ENCODE results near the gene TCEA2. TPM values are rescaled to one million over a fixed set of nuclear protein-coding genes. Genes with fewer than 3 reads are reported as not detected.

The TCEA2 gene
- total RNA-seq, 1 experiment from 2014 or later, result 48.3 TPM

GRCh38 chr20:64091770-64092169 is 28.8 kb downstream of the TCEA2 start:
- H3K4me1 Mint-ChIP-seq (ENCODE audit: low read depth, unreplicated experiment), result peaks cover 6% of the 10 kb centered on the region
- POLR2A ChIA-PET, result no interaction called here
- Histone ChIP-seq H3K36me3 (ENCODE audit: control insufficient read depth, insufficient read depth, low read length) (no peaks in the 10 kb centered on the region), H3K27me3 (replicated peaks; ENCODE audit: control insufficient read depth, insufficient read depth, low read length) (no peaks in the 10 kb centered on the region; the same call in 1 of the 2 replicates), H3K4me1 (peaks cover 7% of the 10 kb centered on the region), H3K9me3 (no peaks in the 10 kb centered on the region), H3K4me3 (ENCODE audit: low read depth, low read length) (no peak overlapping the region)
- peaks cover 22% of the 10 kb centered on the region for H3K27me3 Mint-ChIP-seq (ENCODE audit: insufficient read depth, unreplicated experiment)
- no TSS peak for BruUV-seq (replicated peaks)
- DNase-seq, result peak in 1 of 2 experiments; percentile 60
- CTCF ChIA-PET, result interaction anchor here (0.6 to 1.3 kb wide), 7 partner anchors 10 to 53 kb away, joined by 3 to 6 read pairs (median 4); partner anchors contain the start of gene OPRL1
- intact Hi-C loops (cut with micrococcal nuclease; ENCODE audit: unreplicated experiment), result no loop called here
- peaks cover 6% of the 10 kb centered on the region for H3K36me3 Mint-ChIP-seq (ENCODE audit: insufficient read depth, unreplicated experiment)
- peak overlapping the region; percentile 23 for H3K4me3 Mint-ChIP-seq (ENCODE audit: unreplicated experiment)
- H3K27ac Mint-ChIP-seq (ENCODE audit: unreplicated experiment), result no peak overlapping the region
- peaks cover 7% of the 10 kb centered on the region for H3K9me3 Mint-ChIP-seq (ENCODE audit: unreplicated experiment)
- no peak for TF ChIP-seq CTCF (IDR thresholded peaks at IDR 0.05; ENCODE audit: insufficient read depth in 1 of 2, low read depth in 1 of 2, low read length in 1 of 2, severe bottlenecking in 1 of 2, unreplicated experiment in 1 of 2)

GRCh38 chr20:64092258-64093012 is 29.4 kb downstream of the TCEA2 start:
- ChIA-PET CTCF (interaction anchor here (0.6 to 1.3 kb wide), 7 partner anchors 9 to 54 kb away, joined by 3 to 7 read pairs (median 5); partner anchors contain the start of genes LKAAEAR1 and OPRL1), POLR2A (no interaction called here)
- Histone ChIP-seq H3K4me1 (peaks cover 7% of the 10 kb centered on the region), H3K36me3 (ENCODE audit: control insufficient read depth, insufficient read depth, low read length) (no peaks in the 10 kb centered on the region), H3K27me3 (replicated peaks; ENCODE audit: control insufficient read depth, insufficient read depth, low read length) (no peaks in the 10 kb centered on the region; the same call in 1 of the 2 replicates), H3K9me3 (no peaks in the 10 kb centered on the region), H3K4me3 (ENCODE audit: low read depth, low read length) (no peak overlapping the region)
- Mint-ChIP-seq H3K9me3 (ENCODE audit: unreplicated experiment) (peaks cover 14% of the 10 kb centered on the region), H3K4me1 (ENCODE audit: low read depth, unreplicated experiment) (peaks cover 6% of the 10 kb centered on the region), H3K27ac (ENCODE audit: unreplicated experiment) (no peak overlapping the region), H3K4me3 (ENCODE audit: unreplicated experiment) (peak overlapping the region; percentile 23), H3K27me3 (ENCODE audit: insufficient read depth, unreplicated experiment) (peaks cover 22% of the 10 kb centered on the region), H3K36me3 (ENCODE audit: insufficient read depth, unreplicated experiment) (peaks cover 6% of the 10 kb centered on the region)
- intact Hi-C loops (cut with micrococcal nuclease; ENCODE audit: unreplicated experiment), result no loop called here
- BruUV-seq (replicated peaks), result no TSS peak
- DNase-seq, result no peak
- no peak for TF ChIP-seq CTCF (IDR thresholded peaks at IDR 0.05; ENCODE audit: insufficient read depth in 1 of 2, low read depth in 1 of 2, low read length in 1 of 2, severe bottlenecking in 1 of 2, unreplicated experiment in 1 of 2)

- no TSS peak for BruUV-seq (replicated peaks)
- CTCF ChIA-PET, result interaction anchor here (0.6 to 1.0 kb wide), 3 partner anchors 9 to 14 kb away, joined by 3 to 7 read pairs (median 4); partner anchors contain the start of genes LKAAEAR1 and NPBWR2
- Mint-ChIP-seq H3K4me1 (ENCODE audit: low read depth, unreplicated experiment) (peaks cover 6% of the 10 kb centered on the region), H3K4me3 (ENCODE audit: unreplicated experiment) (no peak overlapping the region), H3K36me3 (ENCODE audit: insufficient read depth, unreplicated experiment) (peaks cover 4% of the 10 kb centered on the region), H3K27ac (ENCODE audit: unreplicated experiment) (no peak overlapping the region), H3K9me3 (ENCODE audit: unreplicated experiment) (peaks cover 14% of the 10 kb centered on the region), H3K27me3 (ENCODE audit: insufficient read depth, unreplicated experiment) (peaks cover 22% of the 10 kb centered on the region)
- Histone ChIP-seq H3K9me3 (no peaks in the 10 kb centered on the region), H3K4me3 (ENCODE audit: low read depth, low read length) (no peak overlapping the region), H3K36me3 (ENCODE audit: control insufficient read depth, insufficient read depth, low read length) (no peaks in the 10 kb centered on the region), H3K27me3 (replicated peaks; ENCODE audit: control insufficient read depth, insufficient read depth, low read length) (no peaks in the 10 kb centered on the region; the same call in 1 of the 2 replicates), H3K4me1 (peaks cover 7% of the 10 kb centered on the region)
- POLR2A ChIA-PET, result no interaction called here
- intact Hi-C loops (cut with micrococcal nuclease; ENCODE audit: unreplicated experiment), result no loop called here
- no peak for TF ChIP-seq CTCF (IDR thresholded peaks at IDR 0.05; ENCODE audit: insufficient read depth in 1 of 2, low read depth in 1 of 2, low read length in 1 of 2, severe bottlenecking in 1 of 2, unreplicated experiment in 1 of 2)
- no peak for DNase-seq
These were observed 30.1 kb downstream of the TCEA2 start for GRCh38 chr20:64093013-64093503.
